Adrenal gland (tissue), 12 donors: ENCODE measurements around the gene SHOC2. TPM values are rescaled to one million over a fixed set of nuclear protein-coding genes. Genes with fewer than 3 reads are reported as not detected.

Source experiments
- DNase-seq, 7 donors: peaks; one replicate each; pipeline ENCODE4 v3.0.0-alpha.2; 2019 to 2020
- H3K27ac ChIP-seq, 5 donors: fragments of 200-600 bp; sonication (generic) in 4 of 5; 1 replicate in 3 of 5; 2 replicates in 2 of 5; pipeline versions ENCODE4 v1.5.1 to v1.8.0; 2016 to 2020; ENCODE audit warnings: mild to moderate bottlenecking in 1 of 5
- H3K27me3 ChIP-seq: fragments of 200-600 bp; 2 replicates; pipeline ENCODE4 v1.8.0; 2021
- H3K36me3 ChIP-seq, 2 donors: fragments of 200-600 bp; replicated peaks in 1 of 2; 1 replicate in 1 of 2; 2 replicates in 1 of 2; pipeline versions ENCODE4 v1.5.1 to v1.8.0; 2018 to 2022
- H3K4me1 ChIP-seq, 2 donors: fragments of 200-600 bp; replicated peaks in 1 of 2; 1 replicate in 1 of 2; 2 replicates in 1 of 2; pipeline versions ENCODE4 v1.5.1 to v1.8.0; 2018 to 2021
- H3K4me3 ChIP-seq, 4 donors: fragments of 200-600 bp; sonication (generic) in 3 of 4; one replicate each; pipeline ENCODE4 v1.5.1; 2016 to 2018
- H3K9me3 ChIP-seq, 3 donors: fragments of 200-600 bp; sonication (generic) in 1 of 3; replicated peaks in 1 of 3; 1 replicate in 2 of 3; 2 replicates in 1 of 3; pipeline versions ENCODE4 v1.5.1 to v1.8.0; 2016 to 2021
- CTCF ChIP-seq, 6 experiments: fragments of 450-650 bp in 4 of 6; fragments of 200-600 bp in 2 of 6; sonication (generic) in 1 of 6; IDR thresholded peaks; 1 replicate in 5 of 6; 2 replicates in 1 of 6; pipeline versions ENCODE4 v1.5.1 to v1.8.0; 2016 to 2021; ENCODE audit warnings: antibody characterized with exemption in 6 of 6, mild to moderate bottlenecking in 2 of 6, moderate library complexity in 1 of 6
- POLR2A ChIP-seq, 2 donors: fragments of 450-650 bp; IDR thresholded peaks; one replicate each; pipeline ENCODE4 v1.6.1; 2017; ENCODE audit warnings: antibody characterized with exemption in 2 of 2, mild to moderate bottlenecking in 2 of 2, moderate library complexity in 1 of 2
- WGBS, 4 donors: extraction: QIAGEN DNeasy Blood & Tissue Kit in 2 of 4; methylation state at CpG; one replicate each; pipeline versions ENCODE4 v1.1.5 to v1.1.7; 2013 to 2017; 5-methylcytosine and 5-hydroxymethylcytosine counted together
- intact Hi-C, 2 donors: fragments of 100-400 bp; cut with DNase I; formaldehyde crosslinking; loops; one replicate each; pipeline versions ENCODE4 v1.14.1 to v1.15.0; 2022 to 2023
- microRNA counts, 2 donors: library from miRNA; unstranded; fragments of <30 nt; microRNA quantifications; one replicate each; lab custom pipeline; 2016
- microRNA-seq, 3 donors: library from miRNA; unstranded; fragments of <30 nt; microRNA quantifications; one replicate each; pipeline ENCODE4, GENCODE V29; 2017 to 2020
- polyA plus RNA-seq, 3 donors: library from polyadenylated mRNA; stranded (reverse); fragments of 200-250 nt in 2 of 3; fragments of 350-450 nt in 1 of 3; fragmentation: Illumina TruSeq in 1 of 3; extraction: RNeasy Lipid Tissue Mini Kit (QIAGEN cat#74804) in 1 of 3; gene quantifications; one replicate each; pipeline ENCODE4 v1.2.3, GENCODE V29; 2013 to 2014
- small RNA-seq, 2 donors: library from RNA; depleted of rRNA; stranded (forward); fragments of <200 nt; gene quantifications; one replicate each; pipeline ENCODE3, GENCODE V24; 2016
- total RNA-seq, 9 donors: library from RNA; depleted of rRNA in 4 of 9; stranded (reverse); fragments of >200 nt in 4 of 9; fragments of 120-200 nt in 1 of 9; fragmentation: NEBNext Ultra II Directional in 1 of 9; extraction: Animal tissue kit (Norgen Biotek cat#: 25700) in 1 of 9; gene quantifications; one replicate each; pipeline versions ENCODE4 v1.1.0 to v1.2.4, GENCODE V29; 2013 to 2023
- donor health status: healthy with polysubstance abuse.
- donor health status: Bipolar disorder and iron deficiency.
- donor health status: DM: yes; HTN: yes; CAD: no.
- donor health status: DM: no; HTN: no; CAD: no.
- donor health status: DM: no; HTN: no; CAD: no.
- donor health status: DM: yes; HTN: yes; CAD: no.

The SHOC2 gene
- total and polyA plus RNA-seq, 12 donors: 16.4 to 78.2 (median 37.1) TPM

GRCh38 chr10:111037858-111038257 lies 118.5 kb downstream of the SHOC2 start:
- Histone ChIP-seq H3K4me3 (no peak overlapping the region), H3K9me3 (peaks cover 0 to 21% (median 7%) of the 10 kb centered on the region in 3 donors), H3K36me3 (no peaks in the 10 kb centered on the region), H3K27me3 (no peaks in the 10 kb centered on the region), H3K27ac (no peak overlapping the region), H3K4me1 (no peaks in the 10 kb centered on the region)
- TF ChIP-seq CTCF (IDR thresholded peaks at IDR 0.05) (peak in 1 of 6 experiments; percentile 13), POLR2A (IDR thresholded peaks at IDR 0.05) (no peak)
- intact Hi-C loops: no loop called here
- DNase-seq: no peak

- no peaks in the 10 kb centered on the region for H3K4me1 ChIP-seq
These were observed 120.1 kb downstream of the SHOC2 start for GRCh38 chr10:111039522-111039921.

GRCh38 chr10:111057006-111057405 lies 137.6 kb downstream of the SHOC2 start:
- no peaks in the 10 kb centered on the region for H3K4me1 ChIP-seq
- no peak overlapping the region for H3K4me3 ChIP-seq
- H3K9me3 ChIP-seq: peaks cover 0 to 10% (median 0%) of the 10 kb centered on the region in 3 donors
- no peak for TF ChIP-seq POLR2A (IDR thresholded peaks at IDR 0.05)
- TF ChIP-seq CTCF (IDR thresholded peaks at IDR 0.05): no peak
- intact Hi-C loops: no loop called here
- H3K27ac ChIP-seq: no peak overlapping the region
- H3K27me3 ChIP-seq: peaks cover 5% of the 10 kb centered on the region
- H3K36me3 ChIP-seq: no peaks in the 10 kb centered on the region
- no peak for DNase-seq
- WGBS, 4 donors: 41 to 66% (median 43%) methylated on average over 1 of the region's 1 CpG

More at GRCh38 chr10:111039522-111039921, 120.1 kb downstream of the SHOC2 start:
- Histone ChIP-seq H3K4me3 (no peak overlapping the region), H3K27ac (no peak overlapping the region), H3K36me3 (no peaks in the 10 kb centered on the region), H3K27me3 (no peaks in the 10 kb centered on the region), H3K9me3 (peaks cover 0 to 21% (median 7%) of the 10 kb centered on the region in 3 donors)
- 71 to 84% (median 80%) methylated on average over 2 of the region's 2 CpGs for WGBS, 4 donors
- intact Hi-C loops: no loop called here
- no peak for DNase-seq
- TF ChIP-seq POLR2A (IDR thresholded peaks at IDR 0.05): no peak
- no peak for TF ChIP-seq CTCF (IDR thresholded peaks at IDR 0.05)

MicroRNAs within 50 kb of the gene (microRNA counts, 767-probe panel; counts per million panel counts)
- 0 counts per million in 2 donors for microRNA hsa-miR-548e (lab: Ali Mortazavi, UCI)

Small RNA genes within 50 kb of the gene (microRNA-seq; reads per million reads assigned to microRNA genes)
- gene MIR548E: 0 to 0.57 (median 0.45) reads per million in 3 donors

Small RNA genes within 50 kb of the gene (small RNA-seq; reads per million reads assigned to genes)
- 0.67 to 0.83 reads per million in 2 donors for gene MIR548E

Other genes with a start within 250 kb of the SHOC2 start
- 100 to 1,000 TPM in 2 of 9 donors, 10 to 100 TPM in 7; 16.8 to 150 (median 42.6) TPM for gene PDCD4, start 47.7 kb upstream of the SHOC2 start, total RNA-seq
- 10 to 100 TPM; 39.7 to 75.1 (median 47.0) TPM for gene PDCD4, start 47.7 kb upstream of the SHOC2 start, polyA plus RNA-seq
- 10 to 100 TPM; 14.5 to 59.7 (median 43.0) TPM for gene BBIP1, start 424 bp upstream of the SHOC2 start, total RNA-seq
- 10 to 100 TPM; 46.5 to 86.9 (median 50.8) TPM for gene BBIP1, start 424 bp upstream of the SHOC2 start, polyA plus RNA-seq
- gene ADRA2A, start 157.4 kb downstream of the SHOC2 start, total RNA-seq: 1 to 10 TPM; 2.3 to 9.6 (median 3.6) TPM
- gene ADRA2A, start 157.4 kb downstream of the SHOC2 start, polyA plus RNA-seq: 1 to 10 TPM in 1 of 3 donors, under 1 TPM in 2; 0.32 to 1.0 (median 0.75) TPM